OCI-M1 (cell line): ENCODE measurements around the gene GKAP1.
A peak's percentile ranks its signal among the peaks of the same experiment; 100 is the strongest.
"Not testable (repeated sequence)": the region's sequence is repeated elsewhere in the genome, so short reads cannot be mapped to it uniquely, and the experiment has no call there.

Source experiments
- DNase-seq: peaks from one replicate; lab custom pipeline; 2025; lab: John Stamatoyannopoulos, UW

Gene GKAP1

GRCh38 chr9:83728591-83729368 is 88.8 kb downstream of the GKAP1 start:
- not testable (repeated sequence) for DNase-seq

DNA sequence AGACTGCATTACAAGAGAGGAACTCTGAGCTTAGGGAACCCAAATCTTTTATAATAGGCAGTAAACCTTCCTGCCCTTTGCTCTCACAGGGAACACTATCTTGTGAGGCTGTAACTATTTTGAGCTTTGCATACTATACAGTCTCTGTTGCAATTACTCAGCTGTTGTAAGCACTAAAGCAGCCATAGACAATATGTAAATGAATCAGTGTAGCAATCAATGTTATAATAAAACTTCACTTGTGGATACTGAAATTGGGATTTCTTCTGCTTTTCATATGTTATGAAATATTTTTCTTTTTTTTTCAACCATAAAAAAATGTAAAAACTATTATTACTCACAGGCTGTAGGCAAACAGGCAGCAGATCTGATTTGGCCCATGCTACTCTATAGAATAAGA is 93.1 kb downstream of the GKAP1 start:
- DNase-seq = no peak

- no peak for DNase-seq
These were observed 94.7 kb downstream of the GKAP1 start for GRCh38 chr9:83722726-83723495.

DNA sequence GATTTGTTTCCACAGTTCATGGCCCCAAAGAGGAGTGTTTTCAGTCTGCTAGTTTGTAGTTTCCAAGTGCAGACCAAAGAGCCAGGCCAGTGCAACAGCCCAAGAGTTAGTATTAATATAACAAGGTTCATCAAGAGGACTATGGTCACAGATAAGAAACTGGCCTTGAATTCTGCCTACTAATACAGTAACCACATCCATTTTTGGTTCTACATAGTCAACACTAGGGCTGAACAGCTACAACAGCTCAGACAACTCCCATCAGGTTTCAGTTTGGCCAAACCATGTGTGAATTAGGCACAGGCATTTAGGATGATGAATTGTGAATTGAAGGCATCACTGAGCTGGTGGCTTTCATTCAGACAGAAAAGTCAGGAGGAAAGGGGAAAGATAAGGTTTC is 96.1 kb downstream of the GKAP1 start:
- no peak for DNase-seq

DNA sequence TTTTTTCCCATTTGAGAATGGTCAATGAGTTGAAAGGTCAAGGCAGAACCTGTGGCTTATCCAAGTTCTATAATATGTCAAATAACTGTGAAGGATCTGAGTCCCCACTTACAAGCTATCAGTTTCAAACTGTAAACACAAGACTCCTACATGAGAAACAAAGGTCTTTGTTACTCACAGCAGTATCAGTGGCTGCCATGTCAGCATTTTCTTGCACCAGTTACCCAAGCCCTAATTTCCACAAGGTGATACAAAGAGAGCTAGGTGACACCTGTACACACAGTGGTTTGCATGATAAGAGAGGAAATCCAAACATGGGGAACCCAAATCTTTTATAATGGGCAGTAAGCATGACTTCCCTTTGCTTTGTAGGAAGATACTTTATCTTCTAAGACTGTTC is 101.8 kb downstream of the GKAP1 start:
- no peak for DNase-seq

- DNase-seq = no peak
These were observed 102.3 kb downstream of the GKAP1 start for GRCh38 chr9:83715221-83715620.

DNA sequence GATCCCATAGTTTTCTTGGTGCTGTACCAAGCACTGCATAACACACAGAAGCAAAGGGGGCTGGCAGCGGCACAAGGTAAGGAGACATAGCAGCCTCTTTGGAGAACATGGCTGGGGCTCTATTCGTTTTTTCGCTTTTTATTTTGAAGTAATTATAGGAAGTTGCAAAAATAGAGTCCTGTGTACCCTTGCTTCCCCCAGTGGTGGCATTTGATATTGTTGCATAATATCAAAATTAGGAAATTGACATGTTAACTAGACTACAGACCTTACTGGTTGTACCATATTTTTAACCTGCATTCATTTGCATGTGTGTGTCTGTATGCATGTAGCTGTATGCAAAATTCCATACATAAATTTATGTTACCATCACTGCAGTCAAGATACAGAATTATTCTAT is 103.2 kb downstream of the GKAP1 start:
- peak; percentile 71 for DNase-seq

DNA sequence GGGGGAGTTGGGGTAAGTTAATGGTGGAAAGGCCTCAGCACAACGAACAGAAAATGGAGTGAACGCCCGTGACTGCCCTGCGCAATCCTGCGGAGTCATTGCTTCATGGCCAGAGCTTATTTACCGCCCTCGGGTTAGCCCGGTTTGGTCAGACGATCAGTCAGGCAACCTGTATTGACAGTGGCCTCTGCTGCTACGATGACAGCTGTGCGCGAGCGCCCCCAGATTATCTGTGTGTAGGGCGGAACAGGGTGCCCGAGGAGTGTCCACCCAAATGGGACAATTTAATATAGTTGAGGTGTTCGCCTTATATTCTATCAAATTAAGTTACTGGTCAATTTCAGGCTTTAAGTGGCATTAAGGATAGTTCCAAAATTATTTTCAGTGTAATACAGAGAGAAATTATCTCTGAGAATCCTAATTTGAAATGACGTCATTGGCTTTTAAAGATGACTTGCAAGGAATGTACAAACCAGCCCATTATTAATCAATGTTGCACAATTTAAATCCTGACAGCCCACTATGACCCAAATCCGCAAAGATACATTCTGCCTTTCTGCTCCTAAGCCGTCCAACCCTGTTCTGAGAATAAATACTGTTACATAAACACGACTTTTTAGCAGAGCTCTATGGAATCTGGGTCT is 108.9 kb downstream of the GKAP1 start:
- peak; percentile 90 for DNase-seq

- peak; percentile 95 for DNase-seq
These were observed 109.6 kb downstream of the GKAP1 start, which contains the start of gene UBQLN1 for GRCh38 chr9:83707768-83708514. UBQLN1 (minus strand) TSS chr9:83707958; CDS start chr9:83707679, 279 bp downstream.

GRCh38 chr9:83707518-83707767 is 110.1 kb downstream of the GKAP1 start:
- no peak for DNase-seq

DNA sequence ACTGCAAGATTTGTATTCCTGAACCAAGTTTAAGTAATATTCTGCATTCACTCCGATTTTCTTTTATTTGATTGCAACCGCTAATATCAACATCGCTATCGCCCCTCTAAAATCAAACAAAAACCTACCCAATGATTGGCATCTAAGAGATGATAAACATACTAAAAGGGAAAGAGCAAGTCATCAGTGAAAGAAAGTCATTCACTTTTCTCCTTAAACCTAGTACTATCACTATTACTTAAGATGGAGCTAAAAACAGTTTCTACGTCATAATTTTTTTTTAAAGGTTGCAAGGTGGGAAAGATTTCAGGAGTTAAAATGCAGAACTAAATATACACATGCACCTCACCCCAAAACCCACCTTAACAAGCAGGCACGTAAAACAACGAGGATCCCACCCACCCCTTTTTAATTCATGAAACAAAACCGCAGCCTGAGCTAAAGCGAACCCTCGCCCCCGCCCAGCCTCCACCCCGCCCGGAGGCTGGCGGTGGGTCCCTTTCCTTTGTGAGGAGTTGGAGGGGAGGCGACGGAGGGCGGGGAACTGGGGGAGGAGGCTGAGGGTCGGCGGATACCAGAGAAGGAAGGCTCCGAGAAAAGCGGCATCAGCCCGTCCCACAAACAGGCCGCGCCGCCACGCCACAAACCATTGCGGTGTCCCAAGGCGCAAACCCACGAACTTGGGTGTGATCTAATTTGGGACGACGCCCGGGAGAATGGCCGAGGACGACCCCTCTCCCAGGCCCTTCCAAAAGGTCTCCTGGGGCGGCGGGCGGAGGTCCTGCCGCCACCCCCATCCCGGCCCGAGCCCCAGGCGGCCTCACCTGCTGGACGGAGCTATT is 110.7 kb downstream of the GKAP1 start:
- DNase-seq = peak; percentile 66

DNA sequence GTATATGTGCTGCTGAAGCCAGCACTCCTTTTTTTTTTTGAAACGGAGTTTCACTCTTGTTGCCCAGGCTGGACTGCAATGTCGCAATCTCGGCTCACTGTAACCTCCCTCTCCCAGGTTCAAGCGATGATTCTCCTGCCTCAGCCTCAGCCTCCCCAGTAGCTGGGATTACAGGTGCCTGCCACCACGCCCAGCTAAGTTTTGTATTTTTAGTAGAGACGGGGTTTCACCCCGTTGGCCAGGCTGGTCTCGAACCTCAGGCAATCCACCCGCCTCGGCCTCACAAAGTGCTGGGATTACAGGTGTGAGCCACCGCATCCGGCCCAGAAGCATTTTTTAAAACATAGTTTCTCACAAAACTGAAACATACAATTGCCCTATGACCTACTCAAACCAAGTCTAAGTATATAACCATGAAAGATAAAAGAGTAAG is 112.3 kb downstream of the GKAP1 start:
- DNase-seq = not testable (repeated sequence)

- no peak for DNase-seq
These were observed 115.8 kb downstream of the GKAP1 start for GRCh38 chr9:83701769-83702168.

GRCh38 chr9:83701286-83701685 is 116.3 kb downstream of the GKAP1 start:
- DNase-seq = no peak

- DNase-seq = no peak
These were observed 118.0 kb downstream of the GKAP1 start for GRCh38 chr9:83699615-83700014.

DNA sequence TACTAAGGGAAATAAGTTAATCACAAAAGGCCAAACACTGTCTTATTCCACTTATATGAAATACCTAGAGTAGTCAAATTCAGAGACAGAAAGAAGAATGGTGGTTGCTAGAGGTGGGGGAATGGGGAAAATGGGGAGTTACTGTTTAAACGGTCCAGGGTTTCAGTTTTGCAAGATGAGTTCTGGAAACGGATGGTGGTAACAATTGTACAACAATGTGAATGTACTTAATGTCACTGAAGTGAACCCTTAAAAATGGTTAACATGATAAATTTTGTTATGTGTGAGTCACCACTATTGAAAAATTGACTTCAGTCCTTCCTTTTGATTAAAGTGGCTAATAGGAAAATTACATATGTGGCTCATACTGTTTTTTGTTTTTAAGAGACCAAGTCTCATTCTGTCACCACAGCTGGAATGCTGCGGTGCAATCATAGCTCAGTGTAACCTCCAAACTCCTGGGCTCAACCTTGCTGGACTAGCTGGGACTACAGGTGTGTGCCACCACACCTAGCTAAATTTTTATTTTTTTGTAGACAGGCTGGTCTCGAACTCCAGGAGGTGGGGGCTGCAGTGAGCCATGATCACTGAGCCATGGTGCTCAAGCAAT is 118.5 kb downstream of the GKAP1 start:
- DNase-seq = no peak

- no peak for DNase-seq
These were observed 126.1 kb downstream of the GKAP1 start for GRCh38 chr9:83691492-83691891.
